Erythroblast (primary cell): ENCODE measurements around the gene TAF13.

Experiments used
- GATA1 ChIP-seq: IDR thresholded peaks from 2 replicates; pipeline ENCODE4 v1.6.1; 2011; ENCODE audit warnings: low read depth, mild to moderate bottlenecking, control low read depth, low read length, moderate library complexity
- POLR2A ChIP-seq: IDR thresholded peaks from 2 replicates; pipeline ENCODE4 v1.6.1; 2011; ENCODE audit warnings: mild to moderate bottlenecking, low read length

- TF ChIP-seq POLR2A (no peak), GATA1 (no peak)
Measured at GRCh38 chr1:109061183-109061582, 14.6 kb downstream of the TAF13 start.
